ENCODE data around the gene KLHDC7B.

- TF ChIP-seq POLR2A (IDR thresholded peaks at IDR 0.05; ENCODE audit: low read depth) = no peak
- no peak for TF ChIP-seq EP300 (IDR thresholded peaks at IDR 0.05)
Observed at GRCh38 chr22:50585781-50586180, 40.1 kb downstream of the KLHDC7B start.
